GM19099 (cell line): ENCODE data around the gene TSHZ2.

Experiments used
- POLR2A ChIP-seq: IDR thresholded peaks from 3 replicates; pipeline ENCODE4 v1.6.1; 2011; ENCODE audit warnings: low read depth; ENCODE audit not compliant: insufficient read length; ENCODE audit errors: extremely low read depth

Gene TSHZ2

GRCh38 chr20:53296025-53296424 lies 323.9 kb downstream of the TSHZ2 start:
- TF ChIP-seq POLR2A = no peak

- TF ChIP-seq POLR2A = no peak
Measured at GRCh38 chr20:53296451-53297153, 324.4 kb downstream of the TSHZ2 start.

- TF ChIP-seq POLR2A = no peak
Measured at GRCh38 chr20:53297154-53297529, 325.0 kb downstream of the TSHZ2 start.

GRCh38 chr20:53298260-53298659 lies 326.1 kb downstream of the TSHZ2 start:
- TF ChIP-seq POLR2A = no peak

- TF ChIP-seq POLR2A = no peak
Measured at GRCh38 chr20:53298911-53299310, 326.8 kb downstream of the TSHZ2 start.

GRCh38 chr20:53299831-53300230 lies 327.7 kb downstream of the TSHZ2 start:
- no peak for TF ChIP-seq POLR2A

GRCh38 chr20:53301869-53302268 lies 329.7 kb downstream of the TSHZ2 start:
- TF ChIP-seq POLR2A = no peak

- TF ChIP-seq POLR2A = no peak
Measured at GRCh38 chr20:53302695-53303412, 330.7 kb downstream of the TSHZ2 start.

GRCh38 chr20:53303413-53303760 lies 331.2 kb downstream of the TSHZ2 start:
- no peak for TF ChIP-seq POLR2A

GRCh38 chr20:53304146-53304545 lies 332.0 kb downstream of the TSHZ2 start:
- no peak for TF ChIP-seq POLR2A

GRCh38 chr20:53306192-53306805 lies 334.1 kb downstream of the TSHZ2 start:
- TF ChIP-seq POLR2A = no peak

GRCh38 chr20:53307964-53308597 lies 335.9 kb downstream of the TSHZ2 start:
- no peak for TF ChIP-seq POLR2A

GRCh38 chr20:53309515-53309914 lies 337.4 kb downstream of the TSHZ2 start:
- no peak for TF ChIP-seq POLR2A

GRCh38 chr20:53312957-53313356 lies 340.8 kb downstream of the TSHZ2 start:
- TF ChIP-seq POLR2A = no peak

GRCh38 chr20:53316206-53316937 lies 344.2 kb downstream of the TSHZ2 start:
- TF ChIP-seq POLR2A = no peak
